HG03575 (cell line): ENCODE data around the gene BBX.

Experiments
- ATAC-seq: cut with Tn5 transposase; IDR thresholded peaks from one replicate; pipeline ENCODE4 v1.9.1; 2021; ENCODE audit not compliant: unreplicated experiment, insufficient number of reproducible peaks, low FRiP score; ENCODE audit errors: extremely low read depth

The BBX gene

DNA sequence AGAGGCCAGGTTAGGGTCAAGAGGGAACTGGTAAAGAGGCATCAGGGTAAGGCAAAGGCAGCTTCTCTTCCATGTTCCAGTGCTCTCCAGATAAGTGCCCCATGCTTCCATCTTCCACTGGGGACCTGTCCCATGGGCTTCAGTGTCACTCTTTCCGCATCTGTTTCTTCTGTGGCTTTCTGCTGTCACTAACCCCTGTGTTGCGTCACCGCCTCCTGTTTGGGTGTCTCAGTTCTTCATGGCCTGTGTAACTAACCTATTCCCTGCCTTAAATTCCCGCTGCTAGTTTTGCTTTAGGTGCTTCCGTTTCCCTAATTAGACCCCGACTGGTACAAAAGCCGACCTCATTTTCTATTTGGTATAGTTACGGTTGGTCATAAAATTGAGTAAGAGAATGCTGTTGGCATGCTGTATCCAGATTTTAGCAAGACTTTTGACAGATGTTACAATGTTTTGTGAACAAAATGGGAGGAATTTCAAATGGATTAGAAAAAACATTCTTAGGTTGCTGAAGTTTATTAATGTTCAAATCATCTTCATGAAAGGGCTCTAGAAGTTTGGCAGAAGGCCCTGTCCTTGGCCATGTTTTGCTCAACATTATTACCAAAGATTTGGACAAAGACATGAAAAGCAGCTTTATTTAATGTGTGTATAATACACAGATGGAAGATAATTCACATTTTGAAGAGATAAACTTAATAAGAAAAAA, 245.3 kb downstream of the BBX start:
- no peak for ATAC-seq

- ATAC-seq = no peak
Observed at GRCh38 chr3:107769882-107770281, 247.1 kb downstream of the BBX start.

DNA sequence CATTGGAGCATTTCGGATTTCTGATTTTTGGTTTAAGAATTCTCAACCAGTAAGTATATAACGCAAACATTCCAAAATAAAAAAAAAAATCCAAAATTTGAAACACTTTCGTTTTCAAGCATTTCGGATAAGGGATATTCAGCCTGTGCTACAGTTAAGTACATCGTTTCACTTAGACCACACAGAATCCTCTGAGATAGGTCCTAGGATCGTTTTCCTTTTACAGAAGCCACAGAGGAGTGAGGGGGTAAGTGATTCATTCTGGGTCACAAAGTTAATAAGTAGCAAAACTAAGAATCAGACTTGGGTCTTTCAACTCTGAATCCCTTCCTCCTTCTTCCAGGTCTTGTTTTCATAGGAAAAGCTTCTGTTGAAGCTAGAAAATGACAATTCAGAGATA, 249.3 kb downstream of the BBX start:
- ATAC-seq = no peak

DNA sequence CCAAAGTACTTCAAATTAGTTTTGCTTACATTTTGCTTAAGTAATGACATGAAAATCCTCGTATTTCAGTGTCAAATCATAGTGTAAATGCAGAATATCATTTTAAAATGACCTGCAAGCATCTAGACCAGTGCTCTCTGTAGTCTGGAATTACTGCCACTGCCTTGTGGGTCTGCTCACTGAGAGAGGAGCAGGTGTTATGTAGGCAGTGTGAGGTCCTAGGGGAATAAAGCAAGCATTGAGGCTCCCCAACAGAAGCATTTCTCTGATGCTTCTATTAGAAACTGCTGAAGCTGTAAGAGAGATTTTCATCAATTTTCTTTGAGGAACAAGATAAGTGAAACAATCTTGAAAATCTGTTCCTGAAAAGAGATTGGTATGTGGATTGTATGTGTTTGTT, 253.2 kb downstream of the BBX start:
- ATAC-seq = no peak

GRCh38 chr3:107781253-107781652, 258.5 kb downstream of the BBX start:
- no peak for ATAC-seq

DNA sequence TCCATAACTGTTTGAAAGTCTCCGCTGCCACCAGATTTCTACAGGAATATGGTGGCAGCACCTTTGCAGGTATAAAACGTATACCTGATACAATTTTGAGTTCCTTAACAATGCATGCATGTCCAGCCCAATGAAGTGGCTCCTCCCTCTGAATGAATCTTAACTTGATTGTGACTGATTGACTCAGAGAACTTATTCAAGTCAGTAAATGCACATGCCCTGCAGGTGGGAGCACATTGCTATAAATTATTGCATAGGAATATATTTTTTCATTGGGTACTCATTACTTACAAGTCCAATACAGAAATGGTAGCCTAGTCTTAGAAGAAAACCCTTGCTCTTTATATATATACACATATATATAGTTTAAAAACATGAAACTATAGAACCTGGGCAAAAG, 259.3 kb downstream of the BBX start:
- no peak for ATAC-seq

GRCh38 chr3:107790612-107791011, 267.9 kb downstream of the BBX start:
- no peak for ATAC-seq

DNA sequence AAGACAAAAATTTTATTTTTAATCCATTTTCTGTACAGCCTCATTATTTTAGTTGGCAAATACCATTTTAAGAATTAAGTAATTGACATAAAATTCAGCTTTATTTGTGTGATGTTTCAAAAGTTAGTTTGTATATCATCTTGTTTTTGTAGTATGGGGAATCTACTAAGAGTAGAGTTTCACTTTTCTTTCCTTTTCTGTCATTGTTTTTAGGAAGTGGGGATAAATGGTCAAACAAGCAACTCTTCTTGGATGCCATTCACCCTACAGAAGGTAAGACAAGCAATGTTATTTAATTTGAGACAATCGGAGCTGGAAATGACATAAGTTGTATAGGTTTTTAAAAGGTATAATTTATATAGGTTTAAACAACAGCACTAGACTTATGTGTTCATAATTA, 268.3 kb downstream of the BBX start:
- ATAC-seq = no peak

- ATAC-seq = no peak
Observed at GRCh38 chr3:107791450-107791849, 268.7 kb downstream of the BBX start.

- ATAC-seq = no peak
Observed at GRCh38 chr3:107794664-107795443, 272.1 kb downstream of the BBX start.

GRCh38 chr3:107795514-107796094, 272.8 kb downstream of the BBX start:
- ATAC-seq = no peak

- ATAC-seq = no peak
Observed at GRCh38 chr3:107796791-107797190, 274.0 kb downstream of the BBX start.

GRCh38 chr3:107797586-107797985, 274.8 kb downstream of the BBX start:
- no peak for ATAC-seq

GRCh38 chr3:107798381-107798780, 275.6 kb downstream of the BBX start:
- ATAC-seq = no peak

DNA sequence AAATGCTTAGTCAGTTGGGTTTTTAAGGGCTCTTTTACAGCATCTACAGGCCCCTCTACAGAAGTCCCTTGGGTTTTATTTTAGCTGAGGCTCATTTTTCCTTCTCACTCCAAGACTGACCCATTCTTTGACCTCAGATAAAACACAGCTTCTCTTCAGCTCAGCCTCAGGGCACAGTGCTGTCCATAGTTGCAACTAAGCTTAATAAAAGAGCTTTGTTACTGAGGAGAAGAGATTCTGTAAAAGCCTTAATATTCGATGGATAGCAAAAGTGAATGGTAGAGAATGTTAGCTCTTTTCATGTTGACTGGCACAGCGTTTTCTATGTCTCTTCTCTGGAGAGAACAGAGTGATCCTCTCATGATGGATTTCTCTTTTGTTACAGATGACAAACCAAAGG, 277.9 kb downstream of the BBX start:
- no peak for ATAC-seq

DNA sequence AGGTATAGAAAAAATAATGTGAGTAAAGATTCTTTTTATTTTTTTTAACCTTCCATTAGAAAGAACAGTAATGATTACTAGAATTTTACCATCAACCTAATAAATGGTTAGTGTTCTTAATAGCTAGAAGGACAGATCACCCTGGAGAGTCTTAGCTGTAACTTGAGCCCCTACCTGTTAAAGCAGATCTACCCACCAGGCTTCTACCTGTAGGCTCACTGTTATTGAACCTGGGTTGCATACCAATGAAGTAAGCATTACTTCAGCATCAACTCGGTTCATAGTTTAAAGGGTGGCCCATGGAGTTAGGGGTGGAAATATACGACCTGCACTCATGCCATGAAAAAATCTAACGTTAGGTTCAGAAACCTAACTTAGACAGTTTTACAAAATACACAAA, 280.4 kb downstream of the BBX start:
- no peak for ATAC-seq

GRCh38 chr3:107806021-107806420, 283.3 kb downstream of the BBX start:
- ATAC-seq = no peak

DNA sequence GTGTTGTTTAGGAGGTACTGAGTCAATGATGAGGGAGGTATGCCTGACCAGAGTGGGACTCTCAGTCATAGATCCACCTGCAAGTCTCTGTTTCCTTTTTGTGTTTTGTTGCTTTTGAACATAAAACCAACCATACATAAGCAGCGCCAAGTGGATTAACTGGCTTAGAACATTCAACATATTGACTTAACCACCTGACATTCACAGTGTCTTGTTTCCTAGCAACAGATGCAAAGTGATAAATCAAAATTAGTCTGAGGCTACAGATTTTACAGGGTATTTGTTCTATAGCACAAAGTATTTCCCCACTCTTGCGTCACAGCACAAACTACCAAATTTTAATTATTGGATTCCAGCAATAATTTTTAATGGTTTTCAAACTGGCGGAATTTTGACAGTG, 283.8 kb downstream of the BBX start:
- no peak for ATAC-seq

GRCh38 chr3:107810171-107811071, 287.7 kb downstream of the BBX start:
- ATAC-seq = no peak
